T follicular helper cell (primary cell): ENCODE data around the gene PLOD2.

Source experiments
- DNase-seq: peaks from one replicate; pipeline ENCODE4 v3.0.0-alpha.2; 2020; ENCODE audit warnings: low read depth
- total RNA-seq, 2 experiments: gene quantifications; one replicate each; lab custom pipeline; 2026; lab: John Stamatoyannopoulos, UW

PLOD2 gene
- 0.39 to 0.54 reads per million in 2 experiments for total RNA-seq

DNA sequence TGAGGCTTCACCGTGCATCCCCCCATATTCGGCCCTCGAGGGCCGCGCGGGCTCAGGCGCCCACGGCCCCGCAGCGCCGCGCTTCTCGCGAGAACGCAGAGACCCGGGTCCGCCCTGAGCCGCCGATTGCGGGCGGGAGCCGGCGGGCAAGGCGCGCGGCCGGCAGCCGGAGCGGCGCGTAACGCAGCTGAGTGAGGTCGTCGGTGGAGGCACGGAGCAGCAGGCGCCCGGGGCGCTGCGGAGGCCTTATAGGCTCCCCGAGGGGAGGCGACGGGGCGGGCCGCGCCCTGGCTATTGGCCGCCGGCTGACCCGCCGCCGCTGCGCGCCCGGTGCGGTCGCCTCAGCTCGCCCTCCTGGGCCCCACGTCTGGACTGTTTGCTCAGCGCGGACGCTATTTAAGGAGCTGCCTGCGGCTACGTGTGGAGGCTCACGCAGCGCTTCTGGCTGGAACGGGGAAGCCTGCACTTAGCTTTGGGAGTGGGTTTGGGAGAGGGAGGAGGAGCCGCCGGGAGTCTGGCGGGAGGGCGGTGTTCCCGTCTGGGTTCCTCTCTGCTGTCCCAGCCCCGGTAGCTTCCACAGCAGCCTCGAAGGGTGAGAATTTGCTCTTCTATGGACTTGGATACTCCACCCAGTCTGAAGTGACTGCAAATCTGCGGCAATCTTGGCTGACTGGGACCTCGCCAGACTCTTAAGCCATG is at the start of gene PLOD2:
PLOD2 (minus strand) TSS at position 221 of the 699 bp plus-strand sequence; CDS start at position 26, 195 bp downstream.
- no peak for DNase-seq

DNA sequence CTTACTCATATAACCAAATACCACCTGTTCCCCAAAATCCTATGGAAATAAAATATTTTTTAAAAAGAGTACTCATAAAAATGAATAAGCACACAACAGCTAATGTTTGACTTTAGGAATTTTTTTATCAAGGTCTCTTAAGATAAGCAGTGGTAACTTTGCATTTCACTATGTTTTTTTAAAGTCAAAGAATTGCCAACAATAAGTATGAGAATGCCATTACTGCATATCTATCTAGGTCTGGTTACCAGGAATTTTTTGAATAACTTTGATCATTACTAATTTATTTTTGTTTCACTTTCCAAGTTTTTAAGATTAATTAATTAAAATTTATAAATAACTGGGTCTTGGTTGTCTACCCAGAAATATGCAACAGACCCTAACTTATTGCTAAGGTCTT is 48.4 kb upstream of the PLOD2 start:
- no peak for DNase-seq

- DNase-seq = no peak
Measured at GRCh38 chr3:146203776-146204175, 42.8 kb upstream of the PLOD2 start.

- DNase-seq = no peak
Measured at GRCh38 chr3:146200461-146201220, 39.7 kb upstream of the PLOD2 start.

- no peak for DNase-seq
Measured at GRCh38 chr3:146199762-146200161, 38.8 kb upstream of the PLOD2 start.

DNA sequence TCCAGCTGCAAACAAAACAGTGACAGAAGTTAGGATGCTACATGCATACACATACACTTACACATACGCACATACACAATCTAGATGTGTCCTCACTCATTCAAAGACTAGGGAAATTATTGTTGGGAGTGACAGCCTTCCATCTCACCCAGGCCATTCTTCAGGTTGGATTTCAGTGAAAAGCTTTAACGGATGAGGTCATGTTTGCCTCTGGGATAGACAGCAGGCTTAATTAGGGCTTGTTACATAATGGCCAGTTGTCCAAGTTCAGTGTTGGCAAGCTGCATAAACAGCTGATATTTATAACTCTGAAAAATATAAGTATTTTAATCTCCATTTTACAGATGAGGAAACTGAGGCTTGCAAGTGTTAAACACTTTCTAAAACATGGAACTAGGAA is 35.8 kb upstream of the PLOD2 start:
- DNase-seq = no peak

DNA sequence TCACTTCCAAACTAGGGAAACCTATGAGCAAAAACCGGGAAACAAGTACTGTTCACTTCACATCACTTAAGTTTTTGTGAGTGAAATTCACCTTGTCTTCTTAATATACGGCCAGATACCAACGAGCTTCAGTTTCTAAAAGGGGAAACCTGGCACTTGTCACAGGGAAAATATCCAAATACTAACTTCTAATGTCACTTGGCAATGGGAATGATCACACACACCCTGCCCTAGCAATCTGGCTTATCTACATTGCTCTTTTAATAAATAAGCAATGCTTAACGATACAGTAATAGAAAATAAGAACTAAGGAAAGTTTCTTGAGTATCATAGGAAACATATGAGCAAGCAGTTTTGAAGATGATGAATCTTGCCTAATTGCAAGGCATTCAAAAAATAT is 34.6 kb upstream of the PLOD2 start:
- no peak for DNase-seq

GRCh38 chr3:146195030-146195429 is 34.0 kb upstream of the PLOD2 start:
- no peak for DNase-seq

DNA sequence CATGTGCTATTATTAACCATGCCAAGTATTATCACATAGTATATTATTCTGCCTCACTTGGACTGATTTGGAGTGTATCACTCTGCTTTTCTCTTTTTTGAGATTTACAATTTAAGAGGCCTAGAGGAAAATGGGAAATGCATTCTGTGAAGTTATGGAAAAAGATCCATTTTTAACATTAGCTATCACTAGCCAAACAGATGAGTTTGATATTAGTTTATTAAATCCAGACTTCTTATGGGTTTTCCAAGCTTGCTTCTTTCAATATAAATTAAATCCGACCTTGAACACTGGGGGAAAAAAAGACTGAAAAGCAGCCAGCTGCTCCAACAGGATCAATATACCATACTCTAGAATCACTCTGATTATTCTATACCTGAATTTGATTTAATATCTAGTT is 30.1 kb upstream of the PLOD2 start:
- no peak for DNase-seq

GRCh38 chr3:146189519-146190173 is 28.7 kb upstream of the PLOD2 start:
- no peak for DNase-seq

DNA sequence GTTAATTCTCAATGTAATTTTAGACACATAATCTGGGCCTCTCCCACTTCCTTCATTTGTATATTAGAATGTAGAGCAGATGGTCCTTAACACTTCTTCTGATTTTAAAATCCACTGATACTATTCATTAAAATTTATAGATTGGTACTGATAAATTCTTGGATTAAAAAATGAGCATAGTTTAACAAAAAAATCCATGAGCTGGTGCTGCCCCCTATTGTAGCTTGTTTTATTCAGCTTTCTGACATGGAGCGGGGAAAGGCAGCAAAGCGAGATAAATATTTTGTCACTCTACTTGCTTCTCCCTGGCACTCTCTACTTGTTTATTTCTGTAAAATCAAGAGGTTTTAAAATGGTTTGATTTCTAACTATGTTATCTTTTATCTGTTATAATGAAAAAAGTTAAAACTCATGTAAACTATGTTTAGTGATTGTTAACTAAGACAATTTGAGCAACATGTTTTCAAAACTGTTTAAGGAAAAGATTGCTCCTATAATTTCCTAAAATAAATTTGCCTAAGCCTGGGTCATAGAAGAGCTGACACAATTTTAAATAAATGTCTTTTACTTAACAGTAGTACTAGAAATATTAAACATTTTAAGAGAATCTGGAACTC is 26.5 kb upstream of the PLOD2 start:
- no peak for DNase-seq

GRCh38 chr3:146184241-146185015 is 23.4 kb upstream of the PLOD2 start:
- DNase-seq = no peak

- no peak for DNase-seq
Measured at GRCh38 chr3:146181216-146181615, 20.2 kb upstream of the PLOD2 start.

GRCh38 chr3:146180376-146180775 is 19.4 kb upstream of the PLOD2 start:
- DNase-seq = no peak

GRCh38 chr3:146178006-146178689 is 17.2 kb upstream of the PLOD2 start:
- no peak for DNase-seq

- no peak for DNase-seq
Measured at GRCh38 chr3:146177519-146177918, 16.5 kb upstream of the PLOD2 start.

- no peak for DNase-seq
Measured at GRCh38 chr3:146177072-146177471, 16.1 kb upstream of the PLOD2 start.

DNA sequence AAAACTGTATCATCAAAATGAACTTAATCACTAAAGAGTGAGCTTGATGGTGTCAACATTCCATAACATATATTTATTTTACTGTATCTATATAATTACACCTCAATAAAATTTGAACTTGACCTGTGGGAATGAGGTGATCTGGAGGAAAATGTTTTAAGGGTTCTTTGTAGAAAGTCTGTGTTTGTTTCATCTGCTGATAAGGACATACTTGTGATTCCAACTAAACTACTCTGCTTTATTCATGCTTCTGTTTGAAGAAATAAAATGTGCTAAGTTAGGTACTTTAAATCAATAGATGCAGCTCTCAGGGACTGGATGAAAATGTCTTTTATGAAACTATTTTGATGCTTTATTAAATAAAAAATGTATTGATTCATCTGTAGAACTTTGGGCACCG is 11.6 kb upstream of the PLOD2 start:
- DNase-seq = no peak

DNA sequence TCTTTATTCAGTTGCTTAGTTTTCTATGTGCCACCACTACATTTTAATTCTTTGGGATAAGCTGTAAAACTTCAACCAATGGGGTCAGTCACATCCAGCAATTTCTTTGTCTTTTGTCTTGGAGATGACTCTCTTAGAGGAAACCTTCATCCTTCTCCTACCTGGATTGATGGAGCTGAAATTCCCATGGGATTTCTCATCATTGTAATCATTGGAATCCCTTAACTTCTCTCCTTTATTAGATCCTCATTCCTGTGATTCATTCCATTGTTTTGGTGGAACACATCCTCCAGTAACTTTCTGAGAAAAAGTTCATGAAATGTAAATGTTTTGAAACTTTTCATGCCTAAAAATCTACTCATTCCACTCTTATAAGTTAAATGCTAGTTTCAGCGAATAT is 9.6 kb upstream of the PLOD2 start:
- no peak for DNase-seq

GRCh38 chr3:146169891-146170290 is 8.9 kb upstream of the PLOD2 start:
- no peak for DNase-seq

- DNase-seq = no peak
Measured at GRCh38 chr3:146166826-146167225, 5.8 kb upstream of the PLOD2 start.
